Left kidney (tissue), 2 donors: Measurements from ENCODE around the gene COL5A1. TPM values are rescaled to one million over a fixed set of nuclear protein-coding genes. Genes with fewer than 3 reads are reported as not detected.
"Not testable (repeated sequence)": the region's sequence is repeated elsewhere in the genome, so short reads cannot be mapped to it uniquely, and the experiment has no call there.

ENCODE experiments used
- DNase-seq: peaks from one replicate; pipeline ENCODE4 v3.0.0-alpha.2; 2013
- polyA plus RNA-seq: library from polyadenylated mRNA; unstranded; fragments of 120-200 nt; gene quantifications from one replicate; pipeline ENCODE4 v1.2.1, GENCODE V29; 2013; ENCODE audit not compliant: insufficient read length

COL5A1 gene
- polyA plus RNA-seq, 1 donor: 77.3 TPM

GRCh38 chr9:134638502-134639090 lies 3.0 kb upstream of the COL5A1 start:
- DNase-seq: no peak

- no peak for DNase-seq
Measured at GRCh38 chr9:134639994-134640393, 1.6 kb upstream of the COL5A1 start.

GRCh38 chr9:134640506-134641172 lies 964 bp upstream of the COL5A1 start:
- DNase-seq: no peak

- DNase-seq: no peak
Measured at GRCh38 chr9:134641990-134642384, 384 bp downstream of the COL5A1 start.

- DNase-seq: no peak
Measured at GRCh38 chr9:134642385-134643181, 980 bp downstream of the COL5A1 start.

GRCh38 chr9:134643222-134643671 lies 1.6 kb downstream of the COL5A1 start:
- DNase-seq: no peak

- DNase-seq: not testable (repeated sequence)
Measured at GRCh38 chr9:134644401-134644724, 2.8 kb downstream of the COL5A1 start.

GRCh38 chr9:134644725-134645606 lies 3.4 kb downstream of the COL5A1 start:
- peak; percentile 74 for DNase-seq

- DNase-seq: no peak
Measured at GRCh38 chr9:134645607-134646365, 4.2 kb downstream of the COL5A1 start.

- no peak for DNase-seq
Measured at GRCh38 chr9:134647359-134648080, 5.9 kb downstream of the COL5A1 start.

- DNase-seq: no peak
Measured at GRCh38 chr9:134648701-134649530, 7.3 kb downstream of the COL5A1 start.

GRCh38 chr9:134650431-134651190 lies 9.0 kb downstream of the COL5A1 start:
- no peak for DNase-seq

- no peak for DNase-seq
Measured at GRCh38 chr9:134651226-134651905, 9.8 kb downstream of the COL5A1 start.

GRCh38 chr9:134652291-134653225 lies 11.0 kb downstream of the COL5A1 start:
- no peak for DNase-seq

GRCh38 chr9:134653259-134654009 lies 11.8 kb downstream of the COL5A1 start:
- no peak for DNase-seq

GRCh38 chr9:134655101-134655500 lies 13.5 kb downstream of the COL5A1 start:
- no peak for DNase-seq
